ENCODE data around the gene DOHH.
A peak's percentile ranks its signal among the peaks of the same experiment; 100 is the strongest.
"Not testable (repeated sequence)": the region's sequence is repeated elsewhere in the genome, so short reads cannot be mapped to it uniquely, and the experiment has no call there.

The DOHH gene

GRCh38 chr19:3455393-3455955 is 45.0 kb downstream of the DOHH start:
- no peak for DNase-seq (ENCODE audit: low read depth)
- H3K4me3 ChIP-seq (ENCODE audit: low read length): no peak overlapping the region
- TF ChIP-seq CTCF (conservative IDR thresholded peaks at IDR 0.05; ENCODE audit: low read length): no peak

GRCh38 chr19:3454656-3455392 is 45.6 kb downstream of the DOHH start:
- TF ChIP-seq CTCF (conservative IDR thresholded peaks at IDR 0.05; ENCODE audit: low read length): no peak
- DNase-seq (ENCODE audit: low read depth): no peak
- no peak overlapping the region for H3K4me3 ChIP-seq (ENCODE audit: low read length)

- no peak for TF ChIP-seq CTCF (conservative IDR thresholded peaks at IDR 0.05; ENCODE audit: low read length)
- DNase-seq (ENCODE audit: low read depth): no peak
- H3K4me3 ChIP-seq (ENCODE audit: low read length): no peak overlapping the region
These were observed 46.6 kb downstream of the DOHH start for GRCh38 chr19:3453840-3454239.

- not testable (repeated sequence) for H3K4me3 ChIP-seq (ENCODE audit: low read length); DNase-seq (ENCODE audit: low read depth)
These were observed 47.6 kb downstream of the DOHH start for GRCh38 chr19:3452942-3453214.

GRCh38 chr19:3452171-3452941 is 48.1 kb downstream of the DOHH start:
- TF ChIP-seq CTCF (conservative IDR thresholded peaks at IDR 0.05; ENCODE audit: low read length): no peak
- no peak for DNase-seq (ENCODE audit: low read depth)
- no peak overlapping the region for H3K4me3 ChIP-seq (ENCODE audit: low read length)

GRCh38 chr19:3451451-3451866 is 49.0 kb downstream of the DOHH start:
- H3K4me3 ChIP-seq (ENCODE audit: low read length): no peak overlapping the region
- DNase-seq (ENCODE audit: low read depth): no peak
- no peak for TF ChIP-seq CTCF (conservative IDR thresholded peaks at IDR 0.05; ENCODE audit: low read length)

- no peak for TF ChIP-seq CTCF (conservative IDR thresholded peaks at IDR 0.05; ENCODE audit: low read length)
- peak; percentile 99 for DNase-seq (ENCODE audit: low read depth)
- H3K4me3 ChIP-seq (ENCODE audit: low read length): no peak overlapping the region
These were observed 49.6 kb downstream of the DOHH start for GRCh38 chr19:3450796-3451411.
